ENCODE data around the gene DCBLD2.

DNA sequence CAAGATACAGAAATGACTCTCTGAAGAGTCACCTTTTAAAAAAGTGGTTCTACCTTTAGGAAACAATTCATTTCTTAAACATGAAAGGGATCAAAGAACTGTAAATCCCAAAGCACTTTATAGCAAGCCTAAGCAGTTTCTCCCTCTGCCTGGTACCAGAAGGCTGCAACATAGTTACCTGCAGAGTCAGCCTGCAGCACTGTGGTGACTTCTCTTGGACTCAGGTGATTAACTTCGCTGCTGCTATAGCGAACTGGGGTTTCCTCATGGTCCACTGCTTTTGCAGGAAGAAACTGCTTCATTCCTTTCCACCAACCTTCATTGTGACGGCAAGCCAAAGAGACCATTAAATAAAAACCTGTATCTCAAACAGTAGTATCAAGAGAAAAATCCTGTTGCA, 101.1 kb downstream of the DCBLD2 start:
- TF ChIP-seq, protein P1, sequence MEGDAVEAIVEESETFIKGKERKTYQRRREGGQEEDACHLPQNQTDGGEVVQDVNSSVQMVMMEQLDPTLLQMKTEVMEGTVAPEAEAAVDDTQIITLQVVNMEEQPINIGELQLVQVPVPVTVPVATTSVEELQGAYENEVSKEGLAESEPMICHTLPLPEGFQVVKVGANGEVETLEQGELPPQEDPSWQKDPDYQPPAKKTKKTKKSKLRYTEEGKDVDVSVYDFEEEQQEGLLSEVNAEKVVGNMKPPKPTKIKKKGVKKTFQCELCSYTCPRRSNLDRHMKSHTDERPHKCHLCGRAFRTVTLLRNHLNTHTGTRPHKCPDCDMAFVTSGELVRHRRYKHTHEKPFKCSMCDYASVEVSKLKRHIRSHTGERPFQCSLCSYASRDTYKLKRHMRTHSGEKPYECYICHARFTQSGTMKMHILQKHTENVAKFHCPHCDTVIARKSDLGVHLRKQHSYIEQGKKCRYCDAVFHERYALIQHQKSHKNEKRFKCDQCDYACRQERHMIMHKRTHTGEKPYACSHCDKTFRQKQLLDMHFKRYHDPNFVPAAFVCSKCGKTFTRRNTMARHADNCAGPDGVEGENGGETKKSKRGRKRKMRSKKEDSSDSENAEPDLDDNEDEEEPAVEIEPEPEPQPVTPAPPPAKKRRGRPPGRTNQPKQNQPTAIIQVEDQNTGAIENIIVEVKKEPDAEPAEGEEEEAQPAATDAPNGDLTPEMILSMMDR (IDR thresholded peaks at IDR 0.05; ENCODE audit: insufficient read depth, low read length) = no peak
- no peak for TF ChIP-seq POLR2AphosphoS5 (IDR thresholded peaks at IDR 0.05; ENCODE audit: low read depth)
- TF ChIP-seq, protein P2, sequence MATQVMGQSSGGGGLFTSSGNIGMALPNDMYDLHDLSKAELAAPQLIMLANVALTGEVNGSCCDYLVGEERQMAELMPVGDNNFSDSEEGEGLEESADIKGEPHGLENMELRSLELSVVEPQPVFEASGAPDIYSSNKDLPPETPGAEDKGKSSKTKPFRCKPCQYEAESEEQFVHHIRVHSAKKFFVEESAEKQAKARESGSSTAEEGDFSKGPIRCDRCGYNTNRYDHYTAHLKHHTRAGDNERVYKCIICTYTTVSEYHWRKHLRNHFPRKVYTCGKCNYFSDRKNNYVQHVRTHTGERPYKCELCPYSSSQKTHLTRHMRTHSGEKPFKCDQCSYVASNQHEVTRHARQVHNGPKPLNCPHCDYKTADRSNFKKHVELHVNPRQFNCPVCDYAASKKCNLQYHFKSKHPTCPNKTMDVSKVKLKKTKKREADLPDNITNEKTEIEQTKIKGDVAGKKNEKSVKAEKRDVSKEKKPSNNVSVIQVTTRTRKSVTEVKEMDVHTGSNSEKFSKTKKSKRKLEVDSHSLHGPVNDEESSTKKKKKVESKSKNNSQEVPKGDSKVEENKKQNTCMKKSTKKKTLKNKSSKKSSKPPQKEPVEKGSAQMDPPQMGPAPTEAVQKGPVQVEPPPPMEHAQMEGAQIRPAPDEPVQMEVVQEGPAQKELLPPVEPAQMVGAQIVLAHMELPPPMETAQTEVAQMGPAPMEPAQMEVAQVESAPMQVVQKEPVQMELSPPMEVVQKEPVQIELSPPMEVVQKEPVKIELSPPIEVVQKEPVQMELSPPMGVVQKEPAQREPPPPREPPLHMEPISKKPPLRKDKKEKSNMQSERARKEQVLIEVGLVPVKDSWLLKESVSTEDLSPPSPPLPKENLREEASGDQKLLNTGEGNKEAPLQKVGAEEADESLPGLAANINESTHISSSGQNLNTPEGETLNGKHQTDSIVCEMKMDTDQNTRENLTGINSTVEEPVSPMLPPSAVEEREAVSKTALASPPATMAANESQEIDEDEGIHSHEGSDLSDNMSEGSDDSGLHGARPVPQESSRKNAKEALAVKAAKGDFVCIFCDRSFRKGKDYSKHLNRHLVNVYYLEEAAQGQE (IDR thresholded peaks at IDR 0.05; ENCODE audit: insufficient replicate concordance, low read depth) = no peak
